Muscle of leg (tissue), 11 donors: Measurements from ENCODE around the gene EBF3. TPM values are rescaled to one million over a fixed set of nuclear protein-coding genes. Genes with fewer than 3 reads are reported as not detected.

Experiments used
- DNase-seq: peaks from one replicate; pipeline ENCODE4 v3.0.0; 2013
- H3K27ac ChIP-seq: one replicate; pipeline ENCODE4 v1.5.1; 2013; ENCODE audit warnings: mild to moderate bottlenecking, low read length, control low read depth
- H3K27me3 ChIP-seq: one replicate; pipeline ENCODE4 v1.6.1; 2013; ENCODE audit warnings: low read length; ENCODE audit not compliant: control insufficient read depth, insufficient read depth
- H3K36me3 ChIP-seq: one replicate; pipeline ENCODE4 v1.6.1; 2013; ENCODE audit warnings: low read length; ENCODE audit not compliant: control insufficient read depth, insufficient read depth
- H3K4me1 ChIP-seq: one replicate; pipeline ENCODE4 v1.6.1; 2013; ENCODE audit warnings: low read length; ENCODE audit not compliant: control insufficient read depth, insufficient read depth
- H3K4me3 ChIP-seq: one replicate; pipeline ENCODE4 v1.5.1; 2013; ENCODE audit warnings: low read length, control low read depth
- H3K9me3 ChIP-seq: replicated peaks from 2 replicates; pipeline ENCODE4 v1.6.1; 2013; ENCODE audit warnings: low read depth, low read length; ENCODE audit not compliant: control insufficient read depth
- WGBS: methylation state at CpG from one replicate; pipeline ENCODE4 v1.1.5; 2013; ENCODE audit warnings: missing lambda C conversion rate; ENCODE audit not compliant: insufficient coverage; 5-methylcytosine and 5-hydroxymethylcytosine counted together
- polyA plus RNA-seq, 8 donors: library from polyadenylated mRNA; unstranded; fragments of 120-200 nt; gene quantifications; one replicate each; pipeline versions ENCODE4 v1.2.1 to v1.2.3, GENCODE V29; 2013; ENCODE audit warnings: inconsistent platforms in 1 of 8, low replicate concordance in 1 of 8; ENCODE audit not compliant: insufficient read length in 8 of 8, insufficient read depth in 1 of 8
- total RNA-seq: library from RNA; stranded (reverse); fragments of 120-200 nt; gene quantifications from one replicate; pipeline ENCODE4 v1.2.4, GENCODE V29; 2013

Gene EBF3
- total and polyA plus RNA-seq, 9 donors: 33.6 to 102 (median 75.6) TPM

DNA sequence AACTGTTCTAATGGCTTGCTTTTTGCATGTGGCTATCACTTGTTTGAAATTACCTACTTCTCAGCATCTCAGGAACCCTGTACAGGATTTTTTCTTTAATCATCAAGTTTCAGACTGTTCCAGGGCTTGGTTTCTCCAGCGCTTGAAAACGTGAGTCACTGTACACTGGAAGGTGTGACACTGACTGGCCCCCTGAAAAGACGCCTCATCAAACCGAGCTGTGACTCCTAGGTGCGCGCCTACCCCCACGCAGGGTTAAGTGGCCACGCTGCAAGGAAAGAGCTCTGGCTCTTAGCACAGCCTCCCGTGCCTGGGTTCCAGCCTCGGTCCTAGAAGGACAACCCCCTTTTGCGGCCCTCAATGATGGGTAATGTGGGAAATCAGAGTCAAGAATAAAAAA, 81.0 kb downstream of the EBF3 start:
- H3K4me3 ChIP-seq: no peak overlapping the region
- 67% methylated on average over 8 of the region's 11 CpGs for WGBS
- H3K4me1 ChIP-seq: peaks cover 60% of the 10 kb centered on the region
- H3K9me3 ChIP-seq: no peaks in the 10 kb centered on the region
- no peak overlapping the region for H3K27ac ChIP-seq
- peaks cover 23% of the 10 kb centered on the region for H3K36me3 ChIP-seq
- DNase-seq: no peak
- no peaks in the 10 kb centered on the region for H3K27me3 ChIP-seq

DNA sequence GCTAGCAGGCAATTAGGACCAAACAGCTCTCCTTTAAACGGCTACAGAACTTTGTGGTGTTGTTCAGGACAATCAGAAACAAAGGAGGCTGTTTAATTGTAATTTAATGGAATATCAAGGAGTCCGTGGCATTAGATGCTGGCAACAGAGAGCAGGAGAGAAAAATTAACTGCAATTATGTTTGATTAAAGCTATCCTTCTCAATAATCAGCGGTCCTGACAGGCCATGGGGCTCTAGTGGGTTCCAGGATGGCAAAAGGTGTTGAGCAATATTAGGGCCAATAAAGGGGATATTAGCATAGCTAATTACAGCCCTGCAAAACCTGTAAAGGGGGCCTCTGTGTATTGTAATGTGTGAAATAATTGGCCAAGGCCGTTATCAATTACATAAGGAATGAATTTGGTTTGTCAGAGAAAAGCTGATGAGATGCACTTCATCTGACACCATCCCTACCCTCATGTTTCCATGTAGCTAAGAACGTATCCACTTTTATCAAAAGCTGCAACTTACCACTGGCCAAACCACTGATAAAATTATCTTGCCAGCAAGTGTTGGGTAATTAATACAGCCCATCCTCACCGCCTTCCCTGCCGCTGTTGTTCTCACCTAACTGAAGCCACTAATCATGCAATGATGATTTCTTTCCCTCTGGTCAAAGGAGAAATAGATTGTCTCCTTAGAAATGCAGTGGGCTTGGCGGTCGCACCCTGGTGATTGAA, 81.6 kb downstream of the EBF3 start:
- no peak overlapping the region for H3K4me3 ChIP-seq
- no peak for DNase-seq
- no peaks in the 10 kb centered on the region for H3K27me3 ChIP-seq
- WGBS: 80% methylated on average over 1 of the region's 9 CpGs
- H3K4me1 ChIP-seq: peaks cover 58% of the 10 kb centered on the region
- H3K27ac ChIP-seq: no peak overlapping the region
- no peaks in the 10 kb centered on the region for H3K9me3 ChIP-seq
- peaks cover 25% of the 10 kb centered on the region for H3K36me3 ChIP-seq

DNA sequence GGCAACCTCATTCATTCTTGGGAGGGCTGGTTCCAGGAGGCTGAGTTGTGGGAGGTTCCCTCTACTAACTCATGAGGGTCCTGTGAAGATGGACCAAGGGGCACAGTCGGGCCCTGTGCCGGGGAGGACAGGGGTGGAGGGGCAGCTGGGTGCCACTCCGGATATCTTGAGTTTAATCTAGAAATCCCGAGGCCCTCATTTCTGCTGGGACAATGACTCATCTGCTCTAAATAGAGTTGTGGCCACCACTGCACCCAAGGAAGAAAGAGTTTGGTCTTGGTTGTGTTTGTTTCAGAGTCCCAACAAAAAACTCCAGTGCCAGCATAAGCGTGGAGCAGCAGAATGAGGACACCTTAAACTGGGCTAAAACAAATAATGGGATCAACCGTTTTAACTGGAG, 82.4 kb downstream of the EBF3 start:
- no peaks in the 10 kb centered on the region for H3K9me3 ChIP-seq
- no peak for DNase-seq
- H3K27ac ChIP-seq: no peak overlapping the region
- no peak overlapping the region for H3K4me3 ChIP-seq
- peaks cover 51% of the 10 kb centered on the region for H3K4me1 ChIP-seq
- WGBS: 83% methylated on average over 4 of the region's 6 CpGs
- no peaks in the 10 kb centered on the region for H3K27me3 ChIP-seq
- H3K36me3 ChIP-seq: peaks cover 24% of the 10 kb centered on the region

DNA sequence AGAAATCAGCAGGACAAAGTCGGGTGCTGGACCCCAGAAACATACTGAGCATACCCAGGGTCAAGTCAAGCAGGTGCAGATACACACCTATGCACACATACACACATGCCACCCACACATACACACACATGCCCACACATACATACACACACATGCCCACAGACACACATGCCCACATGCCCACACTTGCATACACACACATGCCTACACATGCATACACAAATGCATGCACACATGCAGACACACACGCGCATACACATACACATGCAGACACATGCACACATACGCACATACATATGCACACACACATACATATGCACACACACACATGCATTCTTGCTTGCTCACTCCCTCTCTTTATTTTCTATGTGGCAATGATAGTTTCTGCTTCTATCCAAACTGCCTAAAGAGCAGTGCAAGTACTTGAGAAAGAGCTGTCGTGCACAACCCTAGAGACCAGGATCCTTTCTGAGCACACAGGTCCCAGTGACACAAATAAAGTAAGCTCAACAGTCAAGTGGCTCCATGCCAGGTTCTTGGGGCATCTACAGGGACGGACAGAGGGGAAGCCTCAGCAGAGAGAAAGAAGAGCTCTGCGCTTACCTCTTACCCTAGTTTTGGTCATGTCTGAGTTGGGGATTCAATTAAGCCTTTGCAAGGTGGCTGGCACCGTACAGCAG, 83.7 kb downstream of the EBF3 start:
- Histone ChIP-seq H3K36me3 (peaks cover 28% of the 10 kb centered on the region), H3K4me1 (peaks cover 45% of the 10 kb centered on the region), H3K27ac (no peak overlapping the region), H3K4me3 (no peak overlapping the region), H3K27me3 (no peaks in the 10 kb centered on the region), H3K9me3 (no peaks in the 10 kb centered on the region)
- 64% methylated on average over 7 of the region's 8 CpGs for WGBS
- DNase-seq: no peak

DNA sequence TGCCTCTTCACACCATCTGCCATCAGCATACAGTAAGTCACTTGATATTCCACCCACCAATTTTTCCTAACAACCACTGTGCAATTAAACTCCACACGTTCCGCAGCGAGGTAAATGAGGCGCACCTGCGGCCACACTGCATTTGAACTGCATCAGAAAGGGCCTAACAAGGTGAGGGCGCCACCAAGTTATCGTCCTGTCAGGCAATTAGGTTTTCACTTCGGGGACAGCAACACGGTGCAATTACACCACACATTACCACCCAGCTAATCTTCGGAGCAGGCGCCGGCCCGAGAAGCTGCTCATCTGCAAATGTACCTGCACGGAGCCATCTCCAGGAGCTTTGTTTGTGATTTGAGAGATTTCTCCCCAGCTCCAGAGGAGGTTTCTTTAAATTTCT, 84.4 kb downstream of the EBF3 start:
- no peak for DNase-seq
- Histone ChIP-seq H3K27ac (no peak overlapping the region), H3K4me3 (no peak overlapping the region), H3K9me3 (no peaks in the 10 kb centered on the region), H3K4me1 (peaks cover 39% of the 10 kb centered on the region), H3K27me3 (no peaks in the 10 kb centered on the region), H3K36me3 (peaks cover 29% of the 10 kb centered on the region)
- 82% methylated on average over 7 of the region's 14 CpGs for WGBS

DNA sequence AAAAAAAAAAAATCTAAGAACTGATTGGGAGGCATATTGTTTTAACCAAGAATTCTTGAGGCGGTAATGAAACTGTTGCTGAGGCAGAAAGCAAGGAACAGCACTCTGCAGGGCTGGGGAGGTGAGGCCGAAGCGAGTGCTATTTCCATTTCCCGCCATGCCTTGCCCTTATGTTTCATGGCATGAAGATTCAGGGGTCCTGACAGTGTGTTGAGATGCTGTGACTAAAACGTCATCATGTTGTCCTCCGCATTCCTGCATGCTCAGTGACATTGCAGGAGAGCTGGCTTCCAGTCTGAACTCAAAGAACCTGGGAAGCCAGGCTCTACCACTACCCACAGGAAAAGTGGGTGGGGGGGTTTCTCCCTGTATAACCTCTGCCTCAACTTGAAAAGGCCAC, 85.2 kb downstream of the EBF3 start:
- WGBS: 40% methylated on average over 1 of the region's 6 CpGs
- no peaks in the 10 kb centered on the region for H3K9me3 ChIP-seq
- H3K36me3 ChIP-seq: peaks cover 37% of the 10 kb centered on the region
- no peak overlapping the region for H3K27ac ChIP-seq
- H3K4me3 ChIP-seq: no peak overlapping the region
- peaks cover 32% of the 10 kb centered on the region for H3K4me1 ChIP-seq
- no peaks in the 10 kb centered on the region for H3K27me3 ChIP-seq
- DNase-seq: no peak

DNA sequence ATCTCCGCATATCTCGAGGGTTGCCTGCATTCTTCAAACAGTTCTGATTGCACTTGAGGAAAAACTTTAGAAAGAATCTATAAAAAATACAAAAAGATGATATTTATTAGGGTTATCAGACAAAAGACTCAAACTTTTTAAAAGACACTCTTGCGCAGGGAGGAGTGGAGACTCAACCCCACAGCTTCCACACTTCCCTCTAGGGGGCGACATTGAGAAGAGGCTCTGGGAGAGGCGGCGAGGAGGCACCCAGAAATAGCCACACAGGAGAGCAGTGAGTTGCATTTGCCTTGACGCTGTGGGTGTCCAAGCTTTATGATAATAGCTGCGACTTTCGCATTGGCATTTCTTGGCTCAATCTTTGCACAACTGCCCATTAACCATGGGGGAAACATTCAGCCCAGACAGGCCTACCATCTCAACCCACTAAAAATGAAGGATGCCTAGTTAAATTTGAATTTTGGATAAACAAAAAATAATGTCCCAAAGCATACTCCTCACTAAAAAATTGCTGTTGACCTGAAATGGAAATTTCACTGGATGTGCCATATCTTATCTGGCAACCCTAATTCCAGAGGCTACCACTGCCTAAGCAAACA, 86.2 kb downstream of the EBF3 start:
- Histone ChIP-seq H3K27ac (no peak overlapping the region), H3K4me1 (peaks cover 22% of the 10 kb centered on the region), H3K36me3 (peaks cover 43% of the 10 kb centered on the region), H3K27me3 (no peaks in the 10 kb centered on the region), H3K4me3 (no peak overlapping the region), H3K9me3 (no peaks in the 10 kb centered on the region)
- 20% methylated on average over 1 of the region's 9 CpGs for whole genome bisulfite sequencing
- no peak for DNase-seq

DNA sequence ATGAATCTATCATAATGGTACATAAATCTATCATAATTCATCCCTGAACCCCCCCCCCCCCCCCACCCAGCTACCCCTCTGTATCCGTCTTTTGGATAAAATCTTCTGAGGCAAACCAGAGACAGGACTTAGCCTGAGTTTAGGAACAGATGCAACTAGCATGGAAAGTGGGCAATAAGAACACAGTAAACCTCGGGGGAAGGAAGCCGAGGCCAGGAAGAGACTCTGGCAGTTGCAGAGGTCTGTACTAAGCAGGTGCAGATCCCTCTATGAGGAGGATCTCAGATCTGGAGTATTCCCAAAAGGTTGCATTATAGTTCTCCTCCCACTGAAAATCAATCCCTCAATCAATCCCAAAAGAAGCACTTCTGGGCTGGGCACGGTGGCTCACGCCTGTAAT, 87.2 kb downstream of the EBF3 start:
- peaks cover 51% of the 10 kb centered on the region for H3K36me3 ChIP-seq
- H3K4me3 ChIP-seq: no peak overlapping the region
- peak; percentile 61 for DNase-seq
- H3K27me3 ChIP-seq: no peaks in the 10 kb centered on the region
- H3K27ac ChIP-seq: no peak overlapping the region
- WGBS: 10% methylated on average over 2 of the region's 5 CpGs
- H3K4me1 ChIP-seq: peaks cover 15% of the 10 kb centered on the region
- H3K9me3 ChIP-seq: no peaks in the 10 kb centered on the region

DNA sequence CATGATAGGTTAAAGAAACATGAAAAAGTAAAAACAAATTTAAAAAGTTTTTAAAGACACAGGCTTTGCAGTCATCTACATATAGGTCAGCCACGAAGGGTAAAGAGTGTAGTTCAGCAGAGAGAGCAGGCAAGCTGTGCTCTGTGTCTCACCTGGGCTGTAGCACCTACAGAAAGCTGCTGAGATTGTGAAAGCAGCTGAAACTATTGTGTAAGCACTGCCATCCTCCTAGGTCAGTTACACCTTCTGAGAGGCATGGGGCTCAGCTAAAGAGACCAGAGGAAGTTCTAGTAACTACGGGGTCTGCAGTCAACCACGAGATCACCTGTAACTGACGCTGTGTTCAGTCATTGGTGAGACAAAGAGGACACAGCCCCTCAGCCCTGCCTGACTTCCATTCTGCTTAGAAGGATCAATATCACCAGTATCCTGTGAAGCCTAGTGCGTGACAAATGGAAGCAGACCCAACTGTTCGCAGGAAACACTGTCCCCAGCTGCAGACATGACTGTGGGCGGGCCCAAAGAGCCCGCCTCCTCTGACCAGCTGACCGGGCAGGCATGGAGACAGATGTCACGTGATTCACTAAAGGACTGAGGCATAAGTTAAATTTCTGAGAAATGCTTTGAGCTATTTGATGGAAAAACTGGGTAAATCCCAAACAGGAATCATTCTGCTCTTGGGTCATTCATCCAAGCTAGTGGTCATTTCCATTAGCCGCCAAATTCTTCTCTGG, 87.9 kb downstream of the EBF3 start:
- Histone ChIP-seq H3K4me3 (no peak overlapping the region), H3K4me1 (peaks cover 13% of the 10 kb centered on the region), H3K27ac (no peak overlapping the region), H3K36me3 (peaks cover 51% of the 10 kb centered on the region), H3K27me3 (no peaks in the 10 kb centered on the region), H3K9me3 (no peaks in the 10 kb centered on the region)
- DNase-seq: no peak
- WGBS: 81% methylated on average over 7 of the region's 11 CpGs

DNA sequence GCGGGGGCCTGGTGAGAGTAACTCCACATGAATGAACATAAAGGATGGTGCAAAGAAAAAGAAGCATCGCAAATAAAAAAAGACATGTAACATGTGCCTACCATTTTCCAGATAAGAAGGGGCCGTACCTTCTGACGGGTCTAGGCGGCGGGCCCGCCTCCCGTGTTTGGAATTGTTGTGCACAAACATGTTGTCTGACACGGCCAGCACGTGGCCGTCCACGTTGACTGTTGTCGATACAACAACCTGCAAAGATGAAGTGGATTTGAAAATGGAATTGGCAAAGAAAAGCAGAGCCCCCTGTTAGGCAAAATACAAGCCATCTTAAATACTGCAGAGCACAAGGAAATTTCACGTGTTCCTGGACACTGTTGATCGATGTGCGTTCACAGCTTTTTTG, 90.7 kb downstream of the EBF3 start:
- WGBS: 87% methylated on average over 12 of the region's 16 CpGs
- peaks cover 18% of the 10 kb centered on the region for H3K4me1 ChIP-seq
- H3K27ac ChIP-seq: no peak overlapping the region
- DNase-seq: no peak
- no peak overlapping the region for H3K4me3 ChIP-seq
- H3K36me3 ChIP-seq: peaks cover 59% of the 10 kb centered on the region
- no peaks in the 10 kb centered on the region for H3K27me3 ChIP-seq
- H3K9me3 ChIP-seq: no peaks in the 10 kb centered on the region
